ENCODE results near the gene TMEM187.

The TMEM187 gene

DNA sequence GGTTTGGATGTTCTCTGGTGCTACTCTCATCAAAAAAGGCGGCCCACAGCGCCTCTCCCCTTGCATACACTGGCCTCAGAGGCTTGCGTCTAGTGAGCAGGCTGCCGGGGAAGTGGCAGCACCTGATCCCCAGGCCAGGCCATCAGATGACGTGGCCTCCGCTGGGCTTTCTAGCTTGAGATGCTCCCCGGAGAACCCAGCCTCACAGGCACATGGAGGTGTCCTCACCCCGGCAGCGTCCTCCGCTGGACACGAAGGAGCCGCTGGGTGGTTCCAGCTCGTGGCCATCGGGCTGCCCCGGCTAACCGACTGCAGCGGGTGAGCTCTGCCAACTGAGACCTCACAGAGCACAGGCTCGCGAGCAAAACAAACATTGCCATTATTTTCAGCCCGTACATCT is 34.4 kb downstream of the TMEM187 start:
- H3K4me3 ChIP-seq (ENCODE audit: low read depth, low read length) = no peak overlapping the region
- TF ChIP-seq, protein P1, sequence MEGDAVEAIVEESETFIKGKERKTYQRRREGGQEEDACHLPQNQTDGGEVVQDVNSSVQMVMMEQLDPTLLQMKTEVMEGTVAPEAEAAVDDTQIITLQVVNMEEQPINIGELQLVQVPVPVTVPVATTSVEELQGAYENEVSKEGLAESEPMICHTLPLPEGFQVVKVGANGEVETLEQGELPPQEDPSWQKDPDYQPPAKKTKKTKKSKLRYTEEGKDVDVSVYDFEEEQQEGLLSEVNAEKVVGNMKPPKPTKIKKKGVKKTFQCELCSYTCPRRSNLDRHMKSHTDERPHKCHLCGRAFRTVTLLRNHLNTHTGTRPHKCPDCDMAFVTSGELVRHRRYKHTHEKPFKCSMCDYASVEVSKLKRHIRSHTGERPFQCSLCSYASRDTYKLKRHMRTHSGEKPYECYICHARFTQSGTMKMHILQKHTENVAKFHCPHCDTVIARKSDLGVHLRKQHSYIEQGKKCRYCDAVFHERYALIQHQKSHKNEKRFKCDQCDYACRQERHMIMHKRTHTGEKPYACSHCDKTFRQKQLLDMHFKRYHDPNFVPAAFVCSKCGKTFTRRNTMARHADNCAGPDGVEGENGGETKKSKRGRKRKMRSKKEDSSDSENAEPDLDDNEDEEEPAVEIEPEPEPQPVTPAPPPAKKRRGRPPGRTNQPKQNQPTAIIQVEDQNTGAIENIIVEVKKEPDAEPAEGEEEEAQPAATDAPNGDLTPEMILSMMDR (IDR thresholded peaks at IDR 0.05; ENCODE audit: borderline replicate concordance, insufficient read depth, low read depth, low read length) = no peak

DNA sequence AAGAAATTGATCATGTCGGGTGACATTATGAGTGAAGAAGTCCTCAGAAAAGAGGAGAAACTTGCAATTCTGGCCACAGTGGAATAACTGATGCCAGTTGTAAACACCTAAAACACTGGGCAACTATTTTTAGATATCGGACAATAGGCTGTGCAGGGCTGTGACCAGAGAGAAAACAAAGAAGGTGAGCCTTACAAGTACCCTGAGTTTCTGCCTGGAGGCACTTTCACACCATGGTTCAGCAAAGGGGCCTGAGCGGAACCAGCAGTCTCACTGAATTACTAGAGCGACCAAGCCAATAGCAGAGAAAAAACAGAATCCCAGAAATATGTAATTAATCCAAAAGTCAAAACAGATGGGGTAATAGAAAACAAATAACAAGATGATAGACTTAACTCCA is 36.0 kb downstream of the TMEM187 start:
- TF ChIP-seq, protein P1 (IDR thresholded peaks at IDR 0.05; ENCODE audit: borderline replicate concordance, insufficient read depth, low read depth, low read length) = no peak
- no peak overlapping the region for H3K4me3 ChIP-seq (ENCODE audit: low read depth, low read length)

DNA sequence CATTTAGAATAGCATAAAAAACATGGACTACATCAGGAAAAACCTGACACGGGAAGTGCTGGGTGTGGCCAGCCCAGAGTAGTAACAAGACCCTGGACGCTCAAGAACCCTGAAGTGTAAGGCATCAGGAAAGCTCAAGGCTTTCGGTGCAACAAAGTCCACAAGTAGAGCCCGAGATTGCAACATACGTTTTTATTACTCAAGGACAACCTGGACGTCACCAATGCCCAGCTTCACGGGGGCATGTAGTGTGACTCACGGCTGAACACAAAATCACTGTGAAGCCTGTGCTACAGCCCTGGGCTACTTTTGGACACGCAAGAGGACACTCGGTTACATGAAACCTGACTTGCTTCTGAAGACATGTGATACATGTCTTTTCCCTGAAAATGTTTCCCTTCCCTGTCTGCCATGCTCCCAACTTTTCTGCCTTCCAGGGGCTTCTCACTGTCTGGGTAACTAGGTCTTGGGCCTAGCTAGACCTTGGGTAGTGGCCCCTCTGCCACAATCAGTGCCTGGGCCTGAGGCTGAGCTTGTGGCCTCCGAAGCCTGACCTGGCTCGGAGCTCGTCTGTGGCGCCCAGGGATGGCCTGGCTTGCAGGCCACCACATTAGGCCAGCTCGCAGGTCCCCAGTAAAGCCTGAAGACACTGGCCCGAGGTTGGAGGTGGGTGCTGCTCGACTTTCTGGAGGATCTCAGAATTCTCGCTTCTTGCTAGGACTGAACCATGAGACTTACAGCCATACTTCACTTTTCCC is 38.0 kb downstream of the TMEM187 start:
- TF ChIP-seq, protein P1 (IDR thresholded peaks at IDR 0.05; ENCODE audit: borderline replicate concordance, insufficient read depth, low read depth, low read length) = no peak
- no peak overlapping the region for H3K4me3 ChIP-seq (ENCODE audit: low read depth, low read length)

DNA sequence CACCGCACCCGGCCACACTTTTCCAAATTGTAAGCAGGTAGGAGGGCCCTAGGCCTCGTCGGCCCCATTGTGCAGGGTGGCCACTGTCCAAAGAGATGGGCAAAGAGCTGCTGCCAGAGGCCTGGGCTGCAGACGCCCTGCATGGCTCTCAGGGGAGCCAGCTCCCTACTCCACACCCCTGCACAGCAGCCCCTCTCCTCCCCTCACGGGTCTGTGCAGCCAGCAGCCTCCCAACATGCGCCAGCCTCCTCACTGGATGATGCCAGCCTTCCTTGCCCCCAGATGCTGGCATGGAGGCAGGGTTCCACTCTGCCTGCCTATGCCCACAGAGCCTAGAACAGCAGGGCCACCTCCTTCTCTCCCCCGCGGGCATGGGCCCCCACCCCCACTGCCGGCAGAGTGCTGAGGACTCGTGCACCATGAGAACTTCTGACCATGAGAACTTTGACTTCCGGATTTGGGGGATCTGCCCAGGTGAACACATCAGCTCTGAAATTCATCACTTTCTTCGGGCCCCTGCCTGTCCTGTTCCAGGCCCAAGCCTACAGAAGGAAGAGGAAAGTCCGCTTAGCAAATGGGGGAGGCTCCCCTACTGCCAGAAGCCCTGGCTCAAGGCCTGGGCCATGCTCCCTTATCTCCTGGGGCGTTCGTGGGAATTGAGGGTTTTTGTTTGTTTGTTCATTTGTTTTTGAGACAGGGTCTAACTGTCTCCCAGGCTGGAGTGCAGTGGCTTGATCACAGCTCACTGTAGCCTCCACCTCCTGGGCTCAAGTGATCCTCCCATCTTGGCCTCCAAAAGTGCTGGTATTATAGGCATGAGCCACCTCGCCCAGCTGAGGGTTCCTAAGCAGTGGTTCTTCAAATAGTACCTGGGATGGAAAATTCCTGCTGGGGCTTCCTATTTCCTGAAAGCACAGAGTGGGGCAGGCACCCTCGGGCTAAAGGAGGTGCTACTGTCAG is 39.1 kb downstream of the TMEM187 start:
- TF ChIP-seq, protein P1 (IDR thresholded peaks at IDR 0.05; ENCODE audit: borderline replicate concordance, insufficient read depth, low read depth, low read length) = no peak
- no peak overlapping the region for H3K4me3 ChIP-seq (ENCODE audit: low read depth, low read length)

DNA sequence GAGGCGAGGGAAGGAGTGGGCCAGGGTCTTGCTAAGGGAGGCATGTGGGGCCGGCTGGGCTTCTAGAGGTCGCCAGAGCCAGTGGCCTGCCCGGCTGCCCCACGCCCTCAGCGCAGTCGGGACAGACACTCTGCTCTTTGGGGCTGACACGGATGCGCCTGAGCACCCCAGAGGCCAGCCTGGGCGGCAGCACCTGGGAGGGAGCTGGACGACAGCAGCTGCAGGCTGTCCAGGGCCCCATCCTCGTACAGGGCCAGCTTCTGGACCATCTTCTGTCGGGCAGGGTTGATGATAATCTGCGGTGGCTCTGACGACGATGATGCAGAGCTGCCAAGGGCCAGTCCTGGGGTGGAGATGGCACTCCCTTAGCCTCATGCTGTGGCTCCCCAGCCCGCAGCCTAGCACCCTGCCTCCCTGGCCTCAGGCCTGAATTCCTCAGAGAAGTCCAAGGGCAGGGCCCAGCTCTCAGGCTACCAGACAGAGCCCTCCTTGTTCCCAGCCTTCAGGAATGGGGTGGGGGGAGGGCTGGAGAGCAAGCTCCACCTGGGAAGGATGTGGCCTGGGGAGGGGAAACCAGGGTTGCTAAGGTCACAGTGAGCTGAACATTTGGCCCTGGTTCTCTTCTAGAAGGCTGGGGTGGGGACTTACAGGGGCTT is 39.9 kb downstream of the TMEM187 start:
- TF ChIP-seq, protein P1 (IDR thresholded peaks at IDR 0.05; ENCODE audit: borderline replicate concordance, insufficient read depth, low read depth, low read length) = no peak
- no peak overlapping the region for H3K4me3 ChIP-seq (ENCODE audit: low read depth, low read length)

DNA sequence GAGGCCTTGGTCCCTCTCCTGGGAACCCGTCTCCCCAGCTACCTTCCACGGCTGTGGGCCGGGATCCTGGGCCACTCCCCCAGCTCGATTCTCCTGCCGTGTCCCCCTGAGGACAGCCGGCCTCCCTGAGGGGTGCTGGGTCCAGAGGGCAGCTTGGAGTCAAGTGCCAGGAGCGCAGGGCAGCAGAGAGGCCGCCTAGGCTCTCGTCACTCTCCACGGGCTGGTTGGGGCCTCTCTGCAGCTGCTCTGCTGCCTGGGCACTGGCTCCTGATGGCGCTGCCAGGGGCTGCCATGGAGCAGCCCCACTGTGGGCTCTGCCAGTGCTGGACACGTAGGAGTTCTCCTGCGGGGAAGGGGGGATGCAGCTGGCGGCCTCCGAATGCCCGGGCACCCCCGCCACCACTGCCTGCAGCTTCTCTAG is 40.5 kb downstream of the TMEM187 start:
- TF ChIP-seq, protein P1 (IDR thresholded peaks at IDR 0.05; ENCODE audit: borderline replicate concordance, insufficient read depth, low read depth, low read length) = no peak
- H3K4me3 ChIP-seq (ENCODE audit: low read depth, low read length) = no peak overlapping the region

Measured in GM12875 (cell line).